ENCODE data around the gene TRAPPC12.
"Not testable (repeated sequence)": the region's sequence is repeated elsewhere in the genome, so short reads cannot be mapped to it uniquely, and the experiment has no call there.

TRAPPC12 gene

GRCh38 chr2:3379647-3380534 lies at the start of gene TRAPPC12:
Gene TRAPPC12 (plus strand): TSS chr2:3379694. CDS start chr2:3387624, 7,930 bp downstream.
- DNase-seq (ENCODE audit: low read depth), result peak; percentile 82

DNA sequence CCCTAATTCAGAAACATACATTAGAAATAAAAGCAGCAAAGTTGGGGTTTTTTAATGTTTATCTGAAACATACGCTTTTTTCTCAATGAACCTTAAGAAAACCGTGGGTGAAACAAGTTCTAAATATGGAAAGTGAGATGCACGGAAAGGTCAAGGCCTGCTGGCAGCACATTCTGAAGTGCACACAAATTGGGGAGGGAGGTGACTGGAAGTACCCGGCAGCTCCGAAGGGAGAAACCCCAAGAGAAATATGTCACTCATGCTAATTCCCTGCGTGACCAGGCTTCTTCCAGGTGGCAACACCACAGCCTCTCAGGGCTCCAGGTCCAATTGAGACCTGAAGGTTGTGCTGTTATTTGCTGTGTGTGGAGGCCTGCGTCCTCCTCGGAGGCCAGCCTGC lies 47.4 kb upstream of the TRAPPC12 start:
- DNase-seq (ENCODE audit: low read depth), result no peak

GRCh38 chr2:3334392-3335345 lies 44.8 kb upstream of the TRAPPC12 start:
- no peak for DNase-seq (ENCODE audit: low read depth)

- DNase-seq (ENCODE audit: low read depth), result no peak
Observed at GRCh38 chr2:3336844-3337243, 42.6 kb upstream of the TRAPPC12 start.

DNA sequence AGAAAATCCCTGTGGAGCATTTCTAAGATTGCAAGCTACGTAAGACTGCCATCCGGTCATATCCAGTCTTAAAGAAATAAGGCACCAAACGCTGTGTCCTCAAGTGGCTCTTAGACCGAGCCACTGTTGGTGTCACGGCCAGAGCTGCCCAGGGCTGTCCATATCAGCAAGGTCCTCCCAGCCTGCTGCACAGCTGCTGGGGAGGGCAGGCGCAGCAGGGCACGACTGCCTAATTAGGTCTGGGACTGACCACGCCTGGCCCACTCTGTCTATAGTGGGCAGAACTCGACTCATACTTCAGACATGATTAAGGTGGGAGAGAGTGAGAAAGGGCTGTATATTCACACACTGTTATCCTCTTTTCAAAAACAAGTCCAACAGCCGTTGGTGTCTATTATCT lies 41.2 kb upstream of the TRAPPC12 start:
- no peak for DNase-seq (ENCODE audit: low read depth)

GRCh38 chr2:3340144-3340543 lies 39.4 kb upstream of the TRAPPC12 start:
- no peak for DNase-seq (ENCODE audit: low read depth)

- no peak for DNase-seq (ENCODE audit: low read depth)
Observed at GRCh38 chr2:3341336-3341735, 38.2 kb upstream of the TRAPPC12 start.

GRCh38 chr2:3342324-3342723 lies 37.2 kb upstream of the TRAPPC12 start:
- DNase-seq (ENCODE audit: low read depth), result no peak

- no peak for DNase-seq (ENCODE audit: low read depth)
Observed at GRCh38 chr2:3343012-3343411, 36.5 kb upstream of the TRAPPC12 start.

GRCh38 chr2:3344897-3345296 lies 34.6 kb upstream of the TRAPPC12 start:
- DNase-seq (ENCODE audit: low read depth), result no peak

GRCh38 chr2:3345621-3346020 lies 33.9 kb upstream of the TRAPPC12 start:
- DNase-seq (ENCODE audit: low read depth), result no peak

DNA sequence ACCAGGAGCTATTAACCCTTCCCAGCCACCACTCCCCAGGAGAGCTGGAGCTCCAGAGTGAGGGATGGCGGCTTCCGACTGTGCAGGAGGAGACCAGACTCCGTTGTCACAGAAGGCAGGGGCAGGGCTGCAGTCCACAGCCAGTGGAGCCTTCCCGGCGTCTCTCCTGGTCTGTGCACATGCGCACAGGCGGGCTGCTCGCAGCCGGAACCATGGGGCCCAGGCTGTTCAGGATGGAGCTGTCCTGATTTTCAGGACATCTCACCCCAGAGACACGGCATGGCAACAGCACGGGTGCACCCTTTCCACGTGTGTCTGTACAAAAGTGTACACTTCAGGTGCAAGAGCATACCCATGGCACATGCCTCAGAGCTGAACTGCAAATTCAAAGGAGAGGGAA lies 30.7 kb upstream of the TRAPPC12 start:
- no peak for DNase-seq (ENCODE audit: low read depth)

DNA sequence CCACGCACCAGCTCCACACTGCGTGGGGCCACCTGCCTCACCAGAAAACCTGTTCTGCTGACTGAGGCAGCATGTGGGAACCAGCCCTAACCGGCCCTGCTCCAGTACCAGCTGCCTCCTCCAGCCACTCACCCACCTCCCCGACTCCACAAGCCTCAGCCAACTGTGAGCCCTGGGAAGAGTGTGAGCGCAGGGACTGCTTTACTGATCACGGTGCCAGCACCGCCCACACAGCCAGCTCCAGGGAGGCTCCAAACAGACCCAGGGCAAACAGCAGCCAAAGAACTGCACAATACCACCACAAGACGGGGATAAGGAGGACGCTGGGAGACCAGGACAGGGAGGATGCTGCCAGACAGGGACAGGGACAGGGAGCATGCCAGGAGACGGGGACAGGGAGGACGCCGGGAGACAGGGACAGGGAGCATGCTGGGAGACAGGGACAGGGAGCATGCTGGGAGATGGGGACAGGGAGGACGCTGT lies 30.2 kb upstream of the TRAPPC12 start:
- no peak for DNase-seq (ENCODE audit: low read depth)

DNA sequence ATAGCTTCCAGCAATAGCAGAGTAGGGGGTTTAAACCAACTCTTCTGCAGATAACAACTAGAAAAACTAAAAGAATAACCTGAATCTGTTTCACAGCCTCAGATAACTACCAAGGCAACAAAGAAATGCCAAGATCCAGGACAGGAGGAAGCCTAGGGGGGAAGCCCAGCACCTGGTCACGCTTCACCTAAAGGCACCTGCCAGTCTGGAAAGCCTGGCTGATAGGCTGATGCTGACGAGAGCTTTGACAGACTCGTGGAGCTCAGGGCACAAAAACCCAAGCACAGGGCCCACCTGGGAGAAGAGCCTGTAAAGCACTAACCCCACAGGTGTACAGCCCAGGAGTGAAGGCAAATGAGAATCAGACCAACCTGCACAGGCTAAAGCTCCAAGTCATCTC lies 24.5 kb upstream of the TRAPPC12 start:
- no peak for DNase-seq (ENCODE audit: low read depth)

DNA sequence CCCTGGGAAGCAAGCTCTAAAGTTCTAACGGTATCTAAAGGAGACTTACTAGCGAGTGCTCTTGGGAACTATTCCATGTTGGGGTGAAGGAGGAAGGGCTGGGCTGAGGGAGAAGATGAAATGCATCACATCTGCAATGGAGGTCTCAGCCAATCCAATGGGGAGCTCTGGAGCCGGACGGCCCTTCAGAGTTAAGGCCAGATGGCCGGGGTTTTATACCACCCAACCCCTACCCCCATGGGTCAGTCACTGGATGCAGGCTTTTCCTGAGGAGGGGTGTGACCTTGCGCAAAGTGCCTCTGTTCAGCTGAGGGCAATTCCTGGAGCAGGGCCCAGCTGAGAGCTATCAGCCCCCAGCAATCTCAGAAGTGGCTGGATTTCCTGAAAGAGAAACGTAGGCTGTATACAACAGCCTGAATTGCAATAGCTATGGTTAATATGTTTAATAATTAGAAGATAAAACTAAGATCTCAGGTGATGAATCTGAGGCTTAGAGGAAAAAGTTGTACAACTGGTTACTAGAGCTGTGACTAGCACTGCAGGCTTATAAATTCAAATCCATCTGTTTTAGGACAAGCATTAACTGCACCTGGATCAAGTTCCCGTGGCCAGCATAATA lies 23.4 kb upstream of the TRAPPC12 start:
- no peak for DNase-seq (ENCODE audit: low read depth)

- peak; percentile 3 for DNase-seq (ENCODE audit: low read depth)
Observed at GRCh38 chr2:3356799-3357198, 22.7 kb upstream of the TRAPPC12 start.

- DNase-seq (ENCODE audit: low read depth), result not testable (repeated sequence)
Observed at GRCh38 chr2:3357446-3357845, 22.0 kb upstream of the TRAPPC12 start.

GRCh38 chr2:3357926-3358325 lies 21.6 kb upstream of the TRAPPC12 start:
- DNase-seq (ENCODE audit: low read depth), result no peak

DNA sequence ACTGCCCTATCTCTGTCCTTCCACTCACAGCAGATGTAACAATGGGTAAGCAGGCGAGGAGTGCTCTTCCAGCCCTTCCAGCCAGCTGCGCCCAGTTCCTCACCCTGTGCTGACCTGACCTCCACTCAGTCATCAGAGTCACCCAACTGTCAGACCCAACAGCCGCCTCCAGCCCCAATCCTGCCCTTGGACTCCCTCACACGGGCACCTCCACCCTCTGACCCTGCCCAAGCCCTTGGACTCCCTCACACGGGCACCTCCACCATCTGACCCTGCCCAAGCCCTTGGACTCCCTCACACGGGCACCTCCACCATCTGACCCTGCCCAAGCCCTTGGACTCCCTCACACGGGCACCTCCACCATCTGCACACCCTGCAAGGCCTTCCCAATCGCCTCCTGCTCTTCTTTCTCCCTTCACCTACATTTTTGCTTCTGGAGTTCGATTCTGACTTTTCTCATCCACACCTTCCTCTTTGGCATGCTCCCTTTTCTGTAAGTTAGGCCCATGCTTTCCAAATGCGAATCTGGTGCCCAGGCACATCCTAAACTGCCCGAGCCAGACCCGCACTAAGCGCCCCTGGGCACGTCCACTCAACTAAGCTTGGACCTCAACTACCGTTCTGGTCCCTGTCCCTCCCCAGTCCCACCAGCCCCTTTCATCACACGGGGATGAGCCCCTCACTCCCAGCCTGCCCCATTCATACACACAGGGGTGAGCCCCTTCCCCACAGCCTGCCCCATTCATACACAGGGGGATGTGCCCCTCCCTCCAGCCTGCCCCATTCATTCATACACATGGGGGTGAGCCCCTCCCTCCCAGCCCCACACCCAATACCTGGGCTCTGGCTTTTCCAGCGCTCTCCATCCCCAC lies 17.7 kb upstream of the TRAPPC12 start:
- DNase-seq (ENCODE audit: low read depth), result no peak

DNA sequence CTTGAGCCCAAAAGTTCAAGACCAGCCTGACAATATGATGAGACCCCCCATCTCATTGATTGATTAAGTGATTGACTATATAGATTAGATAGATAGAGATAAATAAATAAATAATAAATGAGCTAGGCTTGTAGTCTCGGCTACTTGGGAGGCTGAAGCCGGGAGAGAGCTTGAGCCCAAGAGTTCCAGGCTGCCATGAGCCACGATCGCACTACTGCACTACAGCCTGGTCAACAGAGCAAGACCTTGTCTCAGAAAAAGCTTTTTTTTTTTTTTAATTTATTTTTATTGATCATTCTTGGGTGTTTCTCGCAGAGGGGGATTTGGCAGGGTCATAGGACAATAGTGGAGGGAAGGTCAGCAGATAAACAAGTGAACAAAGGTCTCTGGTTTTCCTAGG lies 14.3 kb upstream of the TRAPPC12 start:
- DNase-seq (ENCODE audit: low read depth), result no peak

DNA sequence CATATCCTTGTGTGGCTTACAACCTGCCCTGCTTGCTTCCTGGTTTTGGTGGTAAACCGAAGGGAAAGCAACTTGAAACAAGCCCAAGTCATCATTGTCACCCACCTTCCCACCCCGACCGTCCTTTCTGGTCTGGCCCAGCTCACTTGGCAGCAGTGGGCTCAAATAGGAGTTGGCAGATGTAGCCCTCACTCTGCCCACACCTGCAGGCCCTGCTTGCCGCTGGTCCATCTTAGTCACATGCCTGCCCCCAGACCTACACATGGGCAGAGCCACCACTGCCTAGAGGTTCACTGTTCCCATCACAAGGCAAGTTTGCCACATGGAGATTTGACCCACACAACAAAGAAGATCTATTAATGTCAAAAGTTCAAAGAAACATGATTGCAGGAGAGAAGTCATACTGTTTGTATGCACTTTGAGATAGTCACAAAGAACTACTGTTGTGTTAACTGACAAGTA lies 11.2 kb upstream of the TRAPPC12 start:
- DNase-seq (ENCODE audit: low read depth), result no peak
